Colonic mucosa (tissue), 4 donors: Measurements from ENCODE around the gene BRD7. TPM values are rescaled to one million over a fixed set of nuclear protein-coding genes. Genes with fewer than 3 reads are reported as not detected.

ENCODE experiments used
- DNase-seq: peaks from one replicate; pipeline ENCODE4 v3.0.0-alpha.2; 2020
- H3K27ac ChIP-seq: fragments of 200-600 bp; one replicate; pipeline ENCODE4 v1.8.0; 2021
- H3K27me3 ChIP-seq: fragments of 200-600 bp; one replicate; pipeline ENCODE4 v1.8.0; 2021
- H3K36me3 ChIP-seq: fragments of 200-600 bp; one replicate; pipeline ENCODE4 v1.8.0; 2021
- H3K4me1 ChIP-seq: fragments of 200-600 bp; one replicate; pipeline ENCODE4 v1.8.0; 2021; ENCODE audit warnings: mild to moderate bottlenecking
- H3K4me3 ChIP-seq: fragments of 200-600 bp; one replicate; pipeline ENCODE4 v1.8.0; 2021
- H3K9ac ChIP-seq, 2 donors: one replicate each; pipeline ENCODE4 v1.7.0; 2013; ENCODE audit warnings: control low read depth in 2 of 2, low read depth in 2 of 2, low read length in 2 of 2
- H3K9me3 ChIP-seq: fragments of 200-600 bp; one replicate; pipeline ENCODE4 v1.8.0; 2021
- intact Hi-C: fragments of 100-400 bp; cut with DNase I; formaldehyde crosslinking; loops from one replicate; pipeline ENCODE4 v1.14.1; 2022
- total RNA-seq, 2 donors: library from RNA; stranded (reverse); fragmentation: NEBNext Ultra II Directional in 1 of 2; extraction: Animal tissue kit (Norgen Biotek cat#: 25700) in 1 of 2; gene quantifications; one replicate each; pipeline ENCODE4 v1.2.1, GENCODE V29; 2021
- TF ChIP-seq, protein P1 (sequence below): fragments of 200-600 bp; IDR thresholded peaks from one replicate; pipeline ENCODE4 v1.8.0; 2022; ENCODE audit warnings: antibody characterized with exemption, mild to moderate bottlenecking
- donor health status: healthy.
- donor health status: DM: no; HTN: no; CAD: no.
- donor health status: DM: no; HTN: no; CAD: no.

Gene BRD7
- total RNA-seq, 2 donors from 2014 or later, result 69.9 to 76.3 TPM

DNA sequence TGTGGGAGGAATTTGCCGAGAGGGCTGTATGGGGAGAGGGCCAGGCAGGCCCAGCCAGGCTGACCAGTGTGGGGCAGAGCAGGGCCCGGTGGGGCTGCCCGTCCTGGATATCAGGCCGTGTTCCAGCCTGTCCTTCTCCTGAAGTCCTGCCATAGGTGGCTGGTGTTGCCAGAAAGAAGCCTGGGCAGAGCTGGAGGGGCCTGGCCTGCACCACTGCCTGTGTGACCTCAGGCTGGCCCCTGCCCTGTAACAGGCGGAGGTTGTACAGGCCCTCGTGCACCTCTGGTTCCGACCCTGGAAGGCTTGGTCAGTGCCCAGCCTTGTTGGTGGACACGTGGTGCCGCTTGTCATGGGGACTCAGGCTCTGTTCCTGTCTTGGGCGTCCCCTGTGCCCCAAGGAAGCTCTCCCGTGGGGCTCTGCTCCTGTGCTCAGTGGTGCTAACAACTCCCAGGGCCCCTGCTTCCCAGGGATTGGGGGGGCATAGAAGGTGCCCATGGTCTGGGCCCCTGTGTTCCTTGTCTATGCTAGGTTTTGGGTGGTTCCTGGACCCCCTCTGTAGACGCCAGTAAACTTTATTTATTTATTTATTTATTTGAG lies 69.2 kb downstream of the BRD7 start:
- Histone ChIP-seq H3K9ac (no peak overlapping the region), H3K9me3 (no peaks in the 10 kb centered on the region), H3K36me3 (no peaks in the 10 kb centered on the region), H3K27me3 (no peaks in the 10 kb centered on the region), H3K27ac (no peak overlapping the region), H3K4me3 (no peak overlapping the region), H3K4me1 (peaks cover 7% of the 10 kb centered on the region)
- TF ChIP-seq, protein P1, sequence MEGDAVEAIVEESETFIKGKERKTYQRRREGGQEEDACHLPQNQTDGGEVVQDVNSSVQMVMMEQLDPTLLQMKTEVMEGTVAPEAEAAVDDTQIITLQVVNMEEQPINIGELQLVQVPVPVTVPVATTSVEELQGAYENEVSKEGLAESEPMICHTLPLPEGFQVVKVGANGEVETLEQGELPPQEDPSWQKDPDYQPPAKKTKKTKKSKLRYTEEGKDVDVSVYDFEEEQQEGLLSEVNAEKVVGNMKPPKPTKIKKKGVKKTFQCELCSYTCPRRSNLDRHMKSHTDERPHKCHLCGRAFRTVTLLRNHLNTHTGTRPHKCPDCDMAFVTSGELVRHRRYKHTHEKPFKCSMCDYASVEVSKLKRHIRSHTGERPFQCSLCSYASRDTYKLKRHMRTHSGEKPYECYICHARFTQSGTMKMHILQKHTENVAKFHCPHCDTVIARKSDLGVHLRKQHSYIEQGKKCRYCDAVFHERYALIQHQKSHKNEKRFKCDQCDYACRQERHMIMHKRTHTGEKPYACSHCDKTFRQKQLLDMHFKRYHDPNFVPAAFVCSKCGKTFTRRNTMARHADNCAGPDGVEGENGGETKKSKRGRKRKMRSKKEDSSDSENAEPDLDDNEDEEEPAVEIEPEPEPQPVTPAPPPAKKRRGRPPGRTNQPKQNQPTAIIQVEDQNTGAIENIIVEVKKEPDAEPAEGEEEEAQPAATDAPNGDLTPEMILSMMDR, result no peak
- intact Hi-C loops, result no loop called here
- DNase-seq, result no peak

DNA sequence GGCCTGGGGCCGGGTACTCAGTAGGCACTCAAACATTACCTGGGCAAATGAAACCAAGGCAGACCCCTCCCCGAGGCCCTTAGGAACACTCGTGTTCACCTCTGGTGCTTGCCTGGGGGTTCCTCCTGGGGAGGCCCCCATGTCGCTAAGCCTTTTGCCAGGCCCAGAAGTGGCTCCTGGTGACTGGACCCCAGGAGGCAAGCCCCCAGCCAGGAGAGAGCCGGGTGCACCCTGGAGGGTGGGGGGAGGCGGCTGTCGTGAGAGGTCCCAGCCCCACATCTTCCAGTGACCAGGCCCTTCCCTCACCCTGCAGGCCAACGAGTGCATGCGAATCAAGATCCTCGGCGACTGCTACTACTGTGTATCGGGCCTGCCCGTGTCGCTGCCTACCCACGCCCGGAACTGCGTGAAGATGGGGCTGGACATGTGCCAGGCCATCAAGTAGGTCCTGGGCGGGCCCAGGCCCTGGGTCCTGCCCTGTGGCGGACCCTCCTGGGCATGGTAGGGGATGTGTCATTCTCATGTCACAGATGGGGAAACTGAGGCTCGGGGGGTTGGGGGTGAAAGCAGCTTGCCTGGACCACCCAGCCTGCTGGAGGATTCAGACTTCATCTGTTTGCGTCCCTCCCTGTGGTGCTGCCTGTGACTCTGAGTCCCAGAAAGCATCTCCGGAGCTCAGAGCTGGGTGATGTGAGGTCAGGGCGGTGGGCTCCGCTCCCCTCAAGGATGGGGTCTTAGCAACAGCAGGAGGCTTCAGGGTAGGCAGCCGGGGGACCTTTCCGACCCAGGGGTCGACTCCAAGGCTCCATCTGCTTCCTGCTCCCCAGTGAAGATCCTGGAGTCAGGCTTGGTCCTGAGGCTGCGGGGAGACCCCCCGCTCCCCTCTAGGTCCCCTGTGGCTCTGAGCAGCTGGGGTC lies 69.9 kb downstream of the BRD7 start:
- intact Hi-C loops, result no loop called here
- H3K36me3 ChIP-seq, result no peaks in the 10 kb centered on the region
- no peaks in the 10 kb centered on the region for H3K9me3 ChIP-seq
- no peaks in the 10 kb centered on the region for H3K27me3 ChIP-seq
- DNase-seq, result no peak
- no peak overlapping the region for H3K27ac ChIP-seq
- TF ChIP-seq, protein P1, result no peak
- no peak overlapping the region for H3K4me3 ChIP-seq
- H3K9ac ChIP-seq, result no peak overlapping the region
- peaks cover 7% of the 10 kb centered on the region for H3K4me1 ChIP-seq

DNA sequence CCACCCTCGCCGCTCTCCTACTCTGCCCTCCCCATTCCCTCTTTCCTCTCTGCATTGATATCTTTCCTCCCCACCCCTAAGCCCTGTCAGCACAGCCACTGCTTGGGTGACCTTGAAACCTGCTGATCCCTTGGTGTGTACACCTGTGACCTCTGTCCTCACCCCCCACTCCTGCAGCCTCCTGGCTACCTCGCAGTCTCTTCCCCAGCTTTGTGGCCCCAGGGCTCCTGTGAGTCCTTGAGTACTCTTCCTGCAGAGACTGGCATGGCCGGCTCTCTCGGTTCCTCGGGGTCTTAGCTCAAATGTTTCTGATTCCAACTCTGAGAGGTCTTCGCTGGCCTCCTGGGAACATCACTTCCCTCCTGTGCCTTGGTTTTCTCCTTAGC lies 70.7 kb downstream of the BRD7 start:
- Histone ChIP-seq H3K4me1 (peaks cover 7% of the 10 kb centered on the region), H3K4me3 (no peak overlapping the region), H3K27me3 (no peaks in the 10 kb centered on the region), H3K27ac (no peak overlapping the region), H3K36me3 (no peaks in the 10 kb centered on the region), H3K9me3 (no peaks in the 10 kb centered on the region), H3K9ac (no peak overlapping the region)
- no peak for DNase-seq
- intact Hi-C loops, result no loop called here
- TF ChIP-seq, protein P1, result no peak

DNA sequence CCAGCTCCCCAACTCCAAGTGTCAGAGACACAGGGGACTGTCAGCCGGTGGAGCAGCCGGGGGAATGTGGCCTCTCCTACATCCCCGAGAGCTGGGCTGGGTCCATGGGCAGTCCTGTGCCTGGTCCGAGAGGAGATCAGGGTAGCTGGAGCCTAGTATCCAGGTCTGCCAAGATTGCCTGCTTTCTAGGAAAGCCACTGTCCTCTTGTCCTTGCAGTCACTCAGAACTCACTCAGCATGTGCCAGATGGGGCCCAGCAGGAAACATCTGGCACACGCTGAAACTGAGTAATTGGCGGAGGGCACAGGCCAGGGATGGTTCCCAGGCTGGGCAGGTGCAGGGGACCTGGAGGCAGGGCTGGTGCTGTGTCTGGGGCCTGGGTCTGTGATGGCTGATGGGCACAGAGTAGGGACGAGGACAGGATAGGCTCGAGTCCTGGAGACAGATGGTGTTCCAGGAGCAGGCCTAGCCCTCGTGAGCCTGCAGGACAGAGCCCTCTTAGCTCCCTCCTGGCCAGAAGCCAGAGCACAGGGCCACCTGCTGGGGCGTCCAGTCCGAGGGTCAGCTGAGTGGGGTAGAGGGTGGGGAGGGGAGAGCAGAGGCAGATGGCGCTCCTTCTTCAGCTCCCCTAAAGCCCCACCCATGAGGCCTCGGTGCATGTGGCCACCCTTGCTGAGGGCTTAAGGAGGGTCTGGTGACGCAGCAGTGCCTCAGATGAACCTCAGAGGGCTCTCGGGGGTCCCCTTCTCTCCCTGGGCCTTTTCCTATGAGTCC lies 71.3 kb downstream of the BRD7 start:
- Histone ChIP-seq H3K9me3 (no peaks in the 10 kb centered on the region), H3K4me1 (peaks cover 7% of the 10 kb centered on the region), H3K36me3 (no peaks in the 10 kb centered on the region), H3K9ac (no peak overlapping the region), H3K27ac (no peak overlapping the region), H3K27me3 (no peaks in the 10 kb centered on the region), H3K4me3 (no peak overlapping the region)
- TF ChIP-seq, protein P1, result no peak
- DNase-seq, result no peak
- intact Hi-C loops, result no loop called here

DNA sequence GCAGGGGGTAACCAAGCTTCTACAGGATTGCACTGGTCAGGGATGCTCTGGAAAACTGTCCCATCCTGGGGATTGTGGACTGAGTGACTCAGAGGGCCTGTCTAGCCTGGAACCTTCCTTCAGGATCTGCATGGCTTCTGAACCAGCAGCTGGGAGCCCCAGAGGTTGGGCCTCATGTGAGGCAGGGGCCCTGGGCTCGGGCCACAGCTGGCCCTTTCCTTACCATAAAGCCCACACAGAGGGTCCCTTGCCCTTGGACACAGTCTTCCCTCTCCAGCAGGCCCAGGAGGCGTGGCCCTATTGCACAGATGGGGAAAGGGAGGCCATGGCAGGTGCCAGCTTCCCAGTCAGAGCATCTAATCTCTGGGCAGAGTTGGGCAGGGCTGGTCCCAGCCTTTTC lies 72.0 kb downstream of the BRD7 start:
- H3K9me3 ChIP-seq, result no peaks in the 10 kb centered on the region
- DNase-seq, result no peak
- peaks cover 2% of the 10 kb centered on the region for H3K4me1 ChIP-seq
- no peak overlapping the region for H3K4me3 ChIP-seq
- no peaks in the 10 kb centered on the region for H3K36me3 ChIP-seq
- no peak overlapping the region for H3K9ac ChIP-seq
- H3K27ac ChIP-seq, result no peak overlapping the region
- no peaks in the 10 kb centered on the region for H3K27me3 ChIP-seq
- intact Hi-C loops, result no loop called here
- TF ChIP-seq, protein P1, result no peak
